ENCODE results near the gene WNT1. TPM values are rescaled to one million over a fixed set of nuclear protein-coding genes. Genes with fewer than 3 reads are reported as not detected.

The WNT1 gene
- total and polyA plus RNA-seq, 9 of the 15 experiments (the other 6 are each of a cell fraction or from before 2014, with no cell fraction given): not detected

DNA sequence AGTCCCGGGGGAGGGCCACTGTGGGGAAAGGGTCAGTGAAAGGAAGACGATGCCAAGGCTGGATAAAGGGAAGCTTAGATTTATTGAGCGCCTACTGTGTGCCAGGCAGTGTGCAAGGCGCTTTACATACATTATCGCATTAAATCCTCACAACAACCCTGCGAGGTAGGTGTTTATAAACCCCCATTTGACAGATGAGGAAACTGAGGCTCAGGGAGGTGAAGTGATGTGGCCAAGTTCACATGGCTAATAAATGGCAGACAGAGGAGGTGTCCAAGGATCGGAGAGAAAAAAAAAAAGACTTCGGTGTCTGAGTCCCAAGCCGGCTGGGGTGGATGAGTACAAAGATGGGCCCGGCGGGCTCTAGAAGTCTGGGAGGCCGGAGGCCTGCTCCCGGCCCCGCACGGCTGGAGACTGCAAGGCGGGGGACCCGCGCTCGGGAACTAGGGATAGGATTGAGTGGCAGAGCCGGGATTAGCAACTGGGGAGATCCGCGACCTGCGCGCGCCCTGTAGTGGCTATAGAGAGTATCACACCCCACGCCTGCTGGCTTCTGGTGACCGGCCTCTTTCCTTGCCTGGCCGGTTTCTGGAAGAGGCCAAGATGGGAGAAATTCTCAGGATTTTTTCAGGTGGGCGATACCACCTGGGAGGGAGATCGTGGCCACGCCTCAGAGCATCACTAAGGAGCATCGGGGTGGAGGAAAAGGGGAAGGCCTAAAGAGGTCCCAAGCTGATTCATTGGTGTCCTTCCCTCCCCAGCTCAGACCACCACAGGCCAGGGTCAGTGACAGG lies 17.2 kb downstream of the WNT1 start (continued):
- TF ChIP-seq, protein P1, sequence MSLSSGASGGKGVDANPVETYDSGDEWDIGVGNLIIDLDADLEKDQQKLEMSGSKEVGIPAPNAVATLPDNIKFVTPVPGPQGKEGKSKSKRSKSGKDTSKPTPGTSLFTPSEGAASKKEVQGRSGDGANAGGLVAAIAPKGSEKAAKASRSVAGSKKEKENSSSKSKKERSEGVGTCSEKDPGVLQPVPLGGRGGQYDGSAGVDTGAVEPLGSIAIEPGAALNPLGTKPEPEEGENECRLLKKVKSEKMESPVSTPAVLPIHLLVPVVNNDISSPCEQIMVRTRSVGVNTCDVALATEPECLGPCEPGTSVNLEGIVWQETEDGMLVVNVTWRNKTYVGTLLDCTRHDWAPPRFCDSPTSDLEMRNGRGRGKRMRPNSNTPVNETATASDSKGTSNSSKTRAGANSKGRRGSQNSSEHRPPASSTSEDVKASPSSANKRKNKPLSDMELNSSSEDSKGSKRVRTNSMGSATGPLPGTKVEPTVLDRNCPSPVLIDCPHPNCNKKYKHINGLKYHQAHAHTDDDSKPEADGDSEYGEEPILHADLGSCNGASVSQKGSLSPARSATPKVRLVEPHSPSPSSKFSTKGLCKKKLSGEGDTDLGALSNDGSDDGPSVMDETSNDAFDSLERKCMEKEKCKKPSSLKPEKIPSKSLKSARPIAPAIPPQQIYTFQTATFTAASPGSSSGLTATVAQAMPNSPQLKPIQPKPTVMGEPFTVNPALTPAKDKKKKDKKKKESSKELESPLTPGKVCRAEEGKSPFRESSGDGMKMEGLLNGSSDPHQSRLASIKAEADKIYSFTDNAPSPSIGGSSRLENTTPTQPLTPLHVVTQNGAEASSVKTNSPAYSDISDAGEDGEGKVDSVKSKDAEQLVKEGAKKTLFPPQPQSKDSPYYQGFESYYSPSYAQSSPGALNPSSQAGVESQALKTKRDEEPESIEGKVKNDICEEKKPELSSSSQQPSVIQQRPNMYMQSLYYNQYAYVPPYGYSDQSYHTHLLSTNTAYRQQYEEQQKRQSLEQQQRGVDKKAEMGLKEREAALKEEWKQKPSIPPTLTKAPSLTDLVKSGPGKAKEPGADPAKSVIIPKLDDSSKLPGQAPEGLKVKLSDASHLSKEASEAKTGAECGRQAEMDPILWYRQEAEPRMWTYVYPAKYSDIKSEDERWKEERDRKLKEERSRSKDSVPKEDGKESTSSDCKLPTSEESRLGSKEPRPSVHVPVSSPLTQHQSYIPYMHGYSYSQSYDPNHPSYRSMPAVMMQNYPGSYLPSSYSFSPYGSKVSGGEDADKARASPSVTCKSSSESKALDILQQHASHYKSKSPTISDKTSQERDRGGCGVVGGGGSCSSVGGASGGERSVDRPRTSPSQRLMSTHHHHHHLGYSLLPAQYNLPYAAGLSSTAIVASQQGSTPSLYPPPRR (CRISPR knock-in tag; IDR thresholded peaks at IDR 0.05; ENCODE audit: borderline replicate concordance): no peak
- TF ChIP-seq SMC3 (conservative IDR thresholded peaks at IDR 0.05; ENCODE audit: insufficient read depth, low read depth, low read length): peak; percentile 57
- TF ChIP-seq, protein P2, sequence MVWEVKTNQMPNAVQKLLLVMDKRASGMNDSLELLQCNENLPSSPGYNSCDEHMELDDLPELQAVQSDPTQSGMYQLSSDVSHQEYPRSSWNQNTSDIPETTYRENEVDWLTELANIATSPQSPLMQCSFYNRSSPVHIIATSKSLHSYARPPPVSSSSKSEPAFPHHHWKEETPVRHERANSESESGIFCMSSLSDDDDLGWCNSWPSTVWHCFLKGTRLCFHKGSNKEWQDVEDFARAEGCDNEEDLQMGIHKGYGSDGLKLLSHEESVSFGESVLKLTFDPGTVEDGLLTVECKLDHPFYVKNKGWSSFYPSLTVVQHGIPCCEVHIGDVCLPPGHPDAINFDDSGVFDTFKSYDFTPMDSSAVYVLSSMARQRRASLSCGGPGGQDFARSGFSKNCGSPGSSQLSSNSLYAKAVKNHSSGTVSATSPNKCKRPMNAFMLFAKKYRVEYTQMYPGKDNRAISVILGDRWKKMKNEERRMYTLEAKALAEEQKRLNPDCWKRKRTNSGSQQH (CRISPR knock-in tag; IDR thresholded peaks at IDR 0.05): no peak
- TF ChIP-seq BRCA1 (IDR thresholded peaks at IDR 0.05): no peak
- no peak for TF ChIP-seq BRCA1 (CRISPR knock-in tag; IDR thresholded peaks at IDR 0.05)
- no peak for TF ChIP-seq ZNF717 (CRISPR knock-in tag; IDR thresholded peaks at IDR 0.05)
- TF ChIP-seq ZNF143 (CRISPR knock-in tag; IDR thresholded peaks at IDR 0.05): no peak
- TF ChIP-seq, protein P3, sequence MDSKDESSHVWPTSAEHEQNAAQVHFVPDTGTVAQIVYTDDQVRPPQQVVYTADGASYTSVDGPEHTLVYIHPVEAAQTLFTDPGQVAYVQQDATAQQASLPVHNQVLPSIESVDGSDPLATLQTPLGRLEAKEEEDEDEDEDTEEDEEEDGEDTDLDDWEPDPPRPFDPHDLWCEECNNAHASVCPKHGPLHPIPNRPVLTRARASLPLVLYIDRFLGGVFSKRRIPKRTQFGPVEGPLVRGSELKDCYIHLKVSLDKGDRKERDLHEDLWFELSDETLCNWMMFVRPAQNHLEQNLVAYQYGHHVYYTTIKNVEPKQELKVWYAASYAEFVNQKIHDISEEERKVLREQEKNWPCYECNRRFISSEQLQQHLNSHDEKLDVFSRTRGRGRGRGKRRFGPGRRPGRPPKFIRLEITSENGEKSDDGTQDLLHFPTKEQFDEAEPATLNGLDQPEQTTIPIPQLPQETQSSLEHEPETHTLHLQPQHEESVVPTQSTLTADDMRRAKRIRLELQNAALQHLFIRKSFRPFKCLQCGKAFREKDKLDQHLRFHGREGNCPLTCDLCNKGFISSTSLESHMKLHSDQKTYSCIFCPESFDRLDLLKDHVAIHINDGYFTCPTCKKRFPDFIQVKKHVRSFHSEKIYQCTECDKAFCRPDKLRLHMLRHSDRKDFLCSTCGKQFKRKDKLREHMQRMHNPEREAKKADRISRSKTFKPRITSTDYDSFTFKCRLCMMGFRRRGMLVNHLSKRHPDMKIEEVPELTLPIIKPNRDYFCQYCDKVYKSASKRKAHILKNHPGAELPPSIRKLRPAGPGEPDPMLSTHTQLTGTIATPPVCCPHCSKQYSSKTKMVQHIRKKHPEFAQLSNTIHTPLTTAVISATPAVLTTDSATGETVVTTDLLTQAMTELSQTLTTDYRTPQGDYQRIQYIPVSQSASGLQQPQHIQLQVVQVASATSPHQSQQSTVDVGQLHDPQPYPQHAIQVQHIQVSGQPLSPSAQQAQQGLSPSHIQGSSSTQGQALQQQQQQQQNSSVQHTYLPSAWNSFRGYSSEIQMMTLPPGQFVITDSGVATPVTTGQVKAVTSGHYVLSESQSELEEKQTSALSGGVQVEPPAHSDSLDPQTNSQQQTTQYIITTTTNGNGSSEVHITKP (IDR thresholded peaks at IDR 0.05; ENCODE audit: partially characterized antibody): peak; percentile 58
- TF ChIP-seq SRSF1 (IDR thresholded peaks at IDR 0.05; ENCODE audit: low read depth, low read length): no peak
- no peak for TF ChIP-seq MYNN (IDR thresholded peaks at IDR 0.05)
- TF ChIP-seq MYNN (CRISPR knock-in tag; IDR thresholded peaks at IDR 0.05): no peak
- TF ChIP-seq HSF4 (CRISPR knock-in tag; IDR thresholded peaks at IDR 0.05; ENCODE audit: borderline replicate concordance): no peak

All from K562 (cell line).